PC-9 (cell line): Measurements from ENCODE around the gene NR5A1.

Experiments
- EZH2 ChIP-seq: fragments of 200-600 bp; sonication (generic); IDR thresholded peaks from 2 replicates; pipeline ENCODE4 v1.8.0; 2017; ENCODE audit warnings: antibody characterized with exemption, low read depth
- TF ChIP-seq, protein P1 (sequence below): fragments of 200-600 bp; sonication (generic); conservative IDR thresholded peaks from 2 replicates; pipeline ENCODE4 v1.6.1; 2017; ENCODE audit warnings: mixed run types, antibody characterized with exemption, mild to moderate bottlenecking, moderate library complexity

GRCh38 chr9:124450241-124450924 lies 56.8 kb downstream of the NR5A1 start, which contains the start of gene ADGRD2:
- TF ChIP-seq EZH2: no peak
- TF ChIP-seq, protein P1, sequence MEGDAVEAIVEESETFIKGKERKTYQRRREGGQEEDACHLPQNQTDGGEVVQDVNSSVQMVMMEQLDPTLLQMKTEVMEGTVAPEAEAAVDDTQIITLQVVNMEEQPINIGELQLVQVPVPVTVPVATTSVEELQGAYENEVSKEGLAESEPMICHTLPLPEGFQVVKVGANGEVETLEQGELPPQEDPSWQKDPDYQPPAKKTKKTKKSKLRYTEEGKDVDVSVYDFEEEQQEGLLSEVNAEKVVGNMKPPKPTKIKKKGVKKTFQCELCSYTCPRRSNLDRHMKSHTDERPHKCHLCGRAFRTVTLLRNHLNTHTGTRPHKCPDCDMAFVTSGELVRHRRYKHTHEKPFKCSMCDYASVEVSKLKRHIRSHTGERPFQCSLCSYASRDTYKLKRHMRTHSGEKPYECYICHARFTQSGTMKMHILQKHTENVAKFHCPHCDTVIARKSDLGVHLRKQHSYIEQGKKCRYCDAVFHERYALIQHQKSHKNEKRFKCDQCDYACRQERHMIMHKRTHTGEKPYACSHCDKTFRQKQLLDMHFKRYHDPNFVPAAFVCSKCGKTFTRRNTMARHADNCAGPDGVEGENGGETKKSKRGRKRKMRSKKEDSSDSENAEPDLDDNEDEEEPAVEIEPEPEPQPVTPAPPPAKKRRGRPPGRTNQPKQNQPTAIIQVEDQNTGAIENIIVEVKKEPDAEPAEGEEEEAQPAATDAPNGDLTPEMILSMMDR: no peak
